Measurements from ENCODE around the gene SLC12A7. TPM values are rescaled to one million over a fixed set of nuclear protein-coding genes. Genes with fewer than 3 reads are reported as not detected.

The SLC12A7 gene
- total and polyA plus RNA-seq, 9 of the 15 experiments (the other 6 are each of a cell fraction or from before 2014, with no cell fraction given) = 0.01 to 3.1 (median 0.56) TPM

- CTCF ChIA-PET (ENCODE audit: low intra/inter-chr PET ratio) = interaction anchor here (1.8 to 2.4 kb wide), 2 partner anchors 148 to 215 kb away, joined by 9 to 22 read pairs; no protein-coding TSS in a partner anchor
- Histone ChIP-seq H3K27ac (ENCODE audit: extremely low read depth, low read depth, low read length) (no peak overlapping the region), H3K36me3 (ENCODE audit: control insufficient read depth, insufficient read depth, low read length) (no peaks in the 10 kb centered on the region), H3K27me3 (ENCODE audit: control insufficient read depth in 2 of 2, insufficient read depth in 2 of 2, low read length in 2 of 2) (peaks cover 15 to 79% of the 10 kb centered on the region in 2 experiments), H3K4me1 (replicated peaks in 1 of 2; ENCODE audit: control insufficient read depth in 2 of 2, insufficient read depth in 2 of 2, low read length in 2 of 2) (peaks cover 0 to 38% of the 10 kb centered on the region in 2 experiments; a peak in 2 of 5 replicates), H3K4me3 (no peak overlapping the region), H2AFZ (ENCODE audit: low read depth, low read length) (no peak overlapping the region), H3K4me2 (ENCODE audit: insufficient read depth, low read length) (no peak overlapping the region), H3K9ac (ENCODE audit: insufficient read depth in 1 of 2, low read depth in 2 of 2, low read length in 2 of 2) (no peak overlapping the region), H3K79me2 (ENCODE audit: control insufficient read depth, insufficient read depth, low read length) (no peaks in the 10 kb centered on the region), H4K20me1 (replicated peaks; ENCODE audit: control insufficient read depth, insufficient read depth, low read length) (no peaks in the 10 kb centered on the region; the same call in 1 of the 2 replicates), H3K9me1 (ENCODE audit: control insufficient read depth, insufficient read depth, low read length) (no peaks in the 10 kb centered on the region), H3K9me3 (replicated peaks; ENCODE audit: control insufficient read depth, insufficient read depth, low read depth, low read length) (no peaks in the 10 kb centered on the region)
- FAIRE-seq (no peak), ATAC-seq (no peak), DNase-seq (ENCODE audit: extremely low read depth in 1 of 4, low spot score in 3 of 4) (peak in 1 of 4 experiments; percentile 43)
- intact Hi-C loops (cut with micrococcal nuclease) (no loop called here), in situ Hi-C loops (cut with MboI) (no loop called here)
- 14% methylated on average over 14 of the region's 16 CpGs for WGBS (ENCODE audit: insufficient coverage, low coverage, missing lambda C conversion rate)
- BruUV-seq (replicated peaks) = no TSS peak
- TF ChIP-seq ZNF740 (CRISPR knock-in tag; IDR thresholded peaks at IDR 0.05) = 0 out of 2 replicates have a peak, but pooled peaks have one; percentile 14
- no peak for TF ChIP-seq ZNF740 (tag; IDR thresholded peaks at IDR 0.05)
- no peak for TF ChIP-seq SAP30 (IDR thresholded peaks at IDR 0.05; ENCODE audit: borderline replicate concordance, insufficient read depth, low read depth, low read length, poor library complexity, severe bottlenecking)
- POLR2A ChIA-PET = interaction anchor here (0.6 to 1.3 kb wide), 5 partner anchors 10 to 148 kb away, joined by 3 to 4 read pairs (median 4); no protein-coding TSS in a partner anchor
Measured at GRCh38 chr5:1138445-1139245, 26.8 kb upstream of the SLC12A7 start.

All from K562 (cell line).